Neural cell (in vitro differentiated cells): ENCODE results near the gene ALDOA.

Source experiments
- CTCF ChIP-seq: fragments of 450-650 bp; IDR thresholded peaks from 2 replicates; pipeline ENCODE4 v1.5.1; 2014; ENCODE audit warnings: antibody characterized with exemption, mild to moderate bottlenecking, moderate library complexity; ENCODE audit not compliant: poor library complexity, severe bottlenecking
- EP300 ChIP-seq: fragments of 450-650 bp; conservative IDR thresholded peaks from 2 replicates; pipeline ENCODE4 v1.6.1; 2014; ENCODE audit warnings: antibody characterized with exemption, mild to moderate bottlenecking, moderate library complexity; ENCODE audit not compliant: poor library complexity, severe bottlenecking
- EZH2 ChIP-seq: fragments of 200-600, 300-800 bp; shearing (Covaris generic), sonication (generic); IDR thresholded peaks from 2 replicates; pipeline ENCODE4 v1.6.1; 2014; ENCODE audit warnings: antibody characterized with exemption, low read length, borderline replicate concordance, mild to moderate bottlenecking; ENCODE audit not compliant: insufficient read depth, poor library complexity, severe bottlenecking
- POLR2AphosphoS5 ChIP-seq: IDR thresholded peaks from 2 replicates; pipeline ENCODE4 v1.6.1; 2012
- RAD21 ChIP-seq: fragments of 450-650 bp; conservative IDR thresholded peaks from 2 replicates; pipeline ENCODE4 v1.6.1; 2014; ENCODE audit warnings: antibody characterized with exemption, mild to moderate bottlenecking, moderate library complexity
- REST ChIP-seq: IDR thresholded peaks from 2 replicates; pipeline ENCODE4 v1.6.1; 2012; ENCODE audit warnings: borderline replicate concordance
- SMC3 ChIP-seq: fragments of 450-650 bp; conservative IDR thresholded peaks from 2 replicates; pipeline ENCODE4 v1.6.1; 2014; ENCODE audit warnings: antibody characterized with exemption, mild to moderate bottlenecking, moderate library complexity; ENCODE audit not compliant: poor library complexity
- TAF1 ChIP-seq: IDR thresholded peaks from 2 replicates; pipeline ENCODE4 v1.6.1; 2012; ENCODE audit warnings: low read depth

- TF ChIP-seq POLR2AphosphoS5, result no peak
- no peak for TF ChIP-seq SMC3
- no peak for TF ChIP-seq EZH2
- no peak for TF ChIP-seq CTCF
- TF ChIP-seq TAF1, result no peak
- no peak for TF ChIP-seq EP300
- no peak for TF ChIP-seq REST
- TF ChIP-seq RAD21, result no peak
Observed at GRCh38 chr16:30018731-30019158, 46.8 kb upstream of the ALDOA start.
